K562 (cell line): ENCODE measurements around the gene SMIM41. TPM values are rescaled to one million over a fixed set of nuclear protein-coding genes. Genes with fewer than 3 reads are reported as not detected.

ENCODE experiments used
- CREBBP ChIP-seq: IDR thresholded peaks from one replicate; pipeline ENCODE4 v1.6.1; 2012; ENCODE audit warnings: low read depth, mild to moderate bottlenecking, control low read depth, inconsistent platforms, low read length
- EGR1 ChIP-seq: fragments of 450-650 bp; conservative IDR thresholded peaks from 2 replicates; pipeline ENCODE4 v1.6.1; 2017; ENCODE audit warnings: mild to moderate bottlenecking
- FOXA3 ChIP-seq, 2 experiments: fragments of 450-650 bp in 1 of 2; sonication (generic) in 1 of 2; formaldehyde crosslinking; IDR thresholded peaks in 1 of 2; conservative IDR thresholded peaks in 1 of 2; 2 replicates each; pipeline versions ENCODE4 v1.4.0 to v1.8.0; 2020 to 2022; ENCODE audit warnings: mild to moderate bottlenecking in 2 of 2, missing genetic modification reagents in 1 of 2
- FOXO4 ChIP-seq: fragments of 450-650 bp; formaldehyde crosslinking; IDR thresholded peaks from 2 replicates; pipeline ENCODE4 v1.4.0; 2020; ENCODE audit warnings: mild to moderate bottlenecking, moderate library complexity
- FOXP1 ChIP-seq: sonication (generic); formaldehyde crosslinking; IDR thresholded peaks from 2 replicates; pipeline ENCODE4 v1.8.0; 2022; ENCODE audit warnings: mild to moderate bottlenecking, missing genetic modification reagents
- PRMT5 ChIP-seq: sonication (generic); formaldehyde crosslinking; IDR thresholded peaks from 2 replicates; pipeline ENCODE4 v1.5.0; 2020; ENCODE audit warnings: missing genetic modification reagents
- REST ChIP-seq, 2 experiments: fragments of 450-650 bp; formaldehyde crosslinking in 1 of 2; IDR thresholded peaks; 2 replicates each; pipeline versions ENCODE4 v1.4.0 to v1.6.1; 2014 to 2020; ENCODE audit warnings: mild to moderate bottlenecking in 2 of 2, borderline replicate concordance in 1 of 2, low read depth in 1 of 2
- THAP12 ChIP-seq: fragments of 250-450 bp; sonication (Bioruptor Pico); IDR thresholded peaks from 2 replicates; pipeline ENCODE4 v1.9.0; 2021; ENCODE audit warnings: mild to moderate bottlenecking, inconsistent platforms
- TRIM24 ChIP-seq, 2 experiments: fragments of 450-650 bp; IDR thresholded peaks; 2 replicates each; pipeline ENCODE4 v1.6.1; 2016
- TRIM28 ChIP-seq: fragments of 450-650 bp; IDR thresholded peaks from 2 replicates; pipeline ENCODE4 v1.6.1; 2017
- ZNF253 ChIP-seq: fragments of 250-450 bp; sonication (Bioruptor Pico); conservative IDR thresholded peaks from 2 replicates; pipeline ENCODE4 v1.6.1; 2021; ENCODE audit warnings: mild to moderate bottlenecking
- ZNF780A ChIP-seq: fragments of 250-450 bp; sonication (Bioruptor Pico); IDR thresholded peaks from 2 replicates; pipeline ENCODE4 v1.5.0; 2021; ENCODE audit warnings: mild to moderate bottlenecking
- ZNF830 ChIP-seq: fragments of 250-450 bp; sonication (Bioruptor Pico); IDR thresholded peaks from 2 replicates; pipeline ENCODE4 v1.5.0; 2021; ENCODE audit warnings: mild to moderate bottlenecking
- ZSCAN29 ChIP-seq: fragments of 450-650 bp; IDR thresholded peaks from 2 replicates; pipeline ENCODE4 v1.6.1; 2017
- polyA plus RNA-seq, 8 experiments: library from polyadenylated mRNA; depleted of rRNA in 4 of 8; stranded (reverse) in 5 of 8; unstranded in 3 of 8; fragments of >200 nt; fragmentation: Nextera tagmentation in 2 of 8; fragmentation: Illumina TruSeq in 1 of 8; extraction: Ambion mirVana in 2 of 8; extraction: Trizol in 1 of 8; gene quantifications; 2 replicates each; pipeline versions ENCODE4 v1.2.1 to v1.2.3, GENCODE V29; 2011 to 2014; ENCODE audit warnings: inconsistent platforms in 1 of 8, missing spikeins in 1 of 8
- total RNA-seq, 7 experiments: library from RNA; depleted of rRNA in 6 of 7; stranded (reverse); fragments of >200 nt in 6 of 7; fragmentation: Illumina TruSeq in 2 of 7; extraction: Trizol in 2 of 7; gene quantifications; 2 replicates each; pipeline versions ENCODE4 v1.2.1 to v1.2.3, GENCODE V29; 2011 to 2021; ENCODE audit warnings: low replicate concordance in 1 of 7

The SMIM41 gene
- total and polyA plus RNA-seq, 9 of the 15 experiments (the other 6 are each of a cell fraction or from before 2014, with no cell fraction given): not detected

GRCh38 chr12:52069327-52070184 is 9.9 kb upstream of the SMIM41 start, which contains the start of gene ATG101 (continued):
- peak; percentile 70 for TF ChIP-seq FOXP1 (CRISPR knock-in tag)
- TF ChIP-seq EGR1: peak; percentile 99
- TF ChIP-seq PRMT5 (CRISPR knock-in tag): no peak
- no peak for TF ChIP-seq ZNF780A (CRISPR knock-in tag)
- TF ChIP-seq ZNF830: no peak
- peak; percentile 68; the same call in 1 of the 2 replicates for TF ChIP-seq TRIM28
- TF ChIP-seq ZNF253 (CRISPR knock-in tag): no peak
- TF ChIP-seq THAP12: peak; percentile 99
- TF ChIP-seq FOXA3 (CRISPR knock-in tag; conservative IDR thresholded peaks at IDR 0.05 in 1 of 2, IDR thresholded peaks at IDR 0.05 in 1 of 2): no peak
- peak; percentile 56 to 83; a peak in 3 of 4 replicates for TF ChIP-seq TRIM24 (IDR thresholded peaks at IDR 0.05)
- no peak for TF ChIP-seq CREBBP
- TF ChIP-seq FOXO4 (CRISPR knock-in tag): no peak
- no peak for TF ChIP-seq REST (IDR thresholded peaks at IDR 0.05; ENCODE audit: borderline replicate concordance)
- TF ChIP-seq REST (CRISPR knock-in tag; IDR thresholded peaks at IDR 0.05; ENCODE audit: low read depth): peak; percentile 43; the same call in 1 of the 2 replicates
- no peak for TF ChIP-seq ZSCAN29
